Measurements from ENCODE around the gene ADAM8. TPM values are rescaled to one million over a fixed set of nuclear protein-coding genes. Genes with fewer than 3 reads are reported as not detected.

Gene ADAM8
- polyA plus RNA-seq, 1 donor (not counting 4 experiments of a cell fraction or from before 2014, with no cell fraction given), result 42.0 TPM

DNA sequence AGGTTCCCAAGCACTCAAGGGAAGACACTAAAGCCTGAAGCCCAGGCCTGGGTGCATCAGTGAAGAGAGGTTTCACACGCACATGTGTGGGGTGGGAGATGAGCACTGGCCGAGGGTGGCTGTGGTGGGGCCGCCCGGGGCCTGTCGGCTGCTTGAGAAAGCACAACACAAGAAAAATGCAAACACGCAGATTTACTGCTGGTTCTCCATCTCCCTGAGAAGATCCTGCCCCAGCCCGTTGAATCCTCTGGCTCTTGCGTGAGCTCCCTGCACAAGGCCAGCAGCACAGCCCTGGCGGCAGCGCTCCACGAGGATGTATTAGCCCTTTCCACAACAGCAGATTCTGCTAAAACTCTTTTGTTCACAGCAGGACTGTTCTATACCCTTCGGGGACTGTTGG is 38.2 kb upstream of the ADAM8 start:
- FAIRE-seq, result no peak
- Histone ChIP-seq H3K27me3 (ENCODE audit: control insufficient read depth, extremely low read depth, insufficient read depth, low read length) (peaks cover 3% of the 10 kb centered on the region), H3K4me2 (ENCODE audit: control insufficient read depth, extremely low read depth, insufficient read depth, low read depth, low read length) (no peak overlapping the region), H4K20me1 (ENCODE audit: control insufficient read depth, extremely low read depth, insufficient read depth, low read length) (no peaks in the 10 kb centered on the region), H3K9me1 (ENCODE audit: control insufficient read depth, extremely low read depth, insufficient read depth, low read length) (no peaks in the 10 kb centered on the region), H3K79me2 (ENCODE audit: control insufficient read depth, insufficient read depth, low read length) (no peaks in the 10 kb centered on the region), H3K27ac (ENCODE audit: control insufficient read depth, insufficient read depth, low read length) (no peak overlapping the region), H3K4me3 (ENCODE audit: control insufficient read depth in 2 of 3, extremely low read depth in 1 of 3, insufficient read depth in 2 of 3, low read depth in 1 of 3, low read length in 3 of 3) (no peak overlapping the region), H3K9ac (ENCODE audit: control insufficient read depth, extremely low read depth, insufficient read depth, low read length) (no peak overlapping the region), H3K4me1 (ENCODE audit: control insufficient read depth, extremely low read depth, insufficient read depth, low read length) (no peaks in the 10 kb centered on the region), H2AFZ (ENCODE audit: control insufficient read depth, low read length) (no peak overlapping the region), H3K9me3 (ENCODE audit: control insufficient read depth, low read depth, low read length) (no peaks in the 10 kb centered on the region), H3K36me3 (ENCODE audit: control insufficient read depth in 2 of 2, extremely low read depth in 1 of 2, insufficient read depth in 2 of 2, low read length in 2 of 2) (peaks cover 6 to 12% of the 10 kb centered on the region in 2 experiments)
- DNase-seq (ENCODE audit: low read depth, low spot score), result no peak
- dilution Hi-C loops (cut with MboI; ENCODE audit: extremely low pct_ligation_motif_present, low sequenced_read_pairs), result no loop called here
- TF ChIP-seq, protein P1, sequence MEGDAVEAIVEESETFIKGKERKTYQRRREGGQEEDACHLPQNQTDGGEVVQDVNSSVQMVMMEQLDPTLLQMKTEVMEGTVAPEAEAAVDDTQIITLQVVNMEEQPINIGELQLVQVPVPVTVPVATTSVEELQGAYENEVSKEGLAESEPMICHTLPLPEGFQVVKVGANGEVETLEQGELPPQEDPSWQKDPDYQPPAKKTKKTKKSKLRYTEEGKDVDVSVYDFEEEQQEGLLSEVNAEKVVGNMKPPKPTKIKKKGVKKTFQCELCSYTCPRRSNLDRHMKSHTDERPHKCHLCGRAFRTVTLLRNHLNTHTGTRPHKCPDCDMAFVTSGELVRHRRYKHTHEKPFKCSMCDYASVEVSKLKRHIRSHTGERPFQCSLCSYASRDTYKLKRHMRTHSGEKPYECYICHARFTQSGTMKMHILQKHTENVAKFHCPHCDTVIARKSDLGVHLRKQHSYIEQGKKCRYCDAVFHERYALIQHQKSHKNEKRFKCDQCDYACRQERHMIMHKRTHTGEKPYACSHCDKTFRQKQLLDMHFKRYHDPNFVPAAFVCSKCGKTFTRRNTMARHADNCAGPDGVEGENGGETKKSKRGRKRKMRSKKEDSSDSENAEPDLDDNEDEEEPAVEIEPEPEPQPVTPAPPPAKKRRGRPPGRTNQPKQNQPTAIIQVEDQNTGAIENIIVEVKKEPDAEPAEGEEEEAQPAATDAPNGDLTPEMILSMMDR (optimal IDR thresholded peaks at IDR 0.05 in 1 of 3, IDR thresholded peaks at IDR 0.05 in 1 of 3, conservative IDR thresholded peaks at IDR 0.05 in 1 of 3; ENCODE audit: extremely low read depth in 1 of 3, insufficient read depth in 2 of 3, low read length in 3 of 3), result no peak

DNA sequence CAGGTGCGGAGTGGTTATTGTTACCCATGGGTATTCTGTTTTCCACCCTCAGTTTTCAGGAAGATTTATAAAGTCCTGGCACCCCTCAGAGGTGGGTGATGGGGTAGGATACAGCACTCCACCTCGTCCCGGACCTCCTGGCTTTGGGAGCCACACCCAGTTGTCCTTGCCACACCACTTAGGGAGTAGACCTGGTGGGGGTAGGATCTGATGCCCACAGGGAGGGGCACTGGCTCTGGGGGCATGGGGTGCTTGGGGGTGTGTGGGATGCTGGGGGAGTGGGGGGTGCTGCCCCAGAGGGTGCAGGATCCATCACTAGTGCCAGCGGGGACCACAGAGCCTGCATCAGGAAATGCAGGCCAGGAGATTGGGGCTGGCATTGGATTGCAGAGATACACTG is 36.5 kb upstream of the ADAM8 start:
- H3K4me3 ChIP-seq (ENCODE audit: control insufficient read depth in 2 of 3, extremely low read depth in 1 of 3, insufficient read depth in 2 of 3, low read depth in 1 of 3, low read length in 3 of 3), result no peak overlapping the region
- FAIRE-seq (no peak), DNase-seq (ENCODE audit: low read depth, low spot score) (no peak)
- H2AFZ ChIP-seq (ENCODE audit: control insufficient read depth, low read length), result no peak overlapping the region
- no peaks in the 10 kb centered on the region for H3K9me1 ChIP-seq (ENCODE audit: control insufficient read depth, extremely low read depth, insufficient read depth, low read length)
- H3K9me3 ChIP-seq (ENCODE audit: control insufficient read depth, low read depth, low read length), result no peaks in the 10 kb centered on the region
- dilution Hi-C loops (cut with MboI; ENCODE audit: extremely low pct_ligation_motif_present, low sequenced_read_pairs), result no loop called here
- peaks cover 3% of the 10 kb centered on the region for H3K79me2 ChIP-seq (ENCODE audit: control insufficient read depth, insufficient read depth, low read length)
- no peaks in the 10 kb centered on the region for H3K27me3 ChIP-seq (ENCODE audit: control insufficient read depth, extremely low read depth, insufficient read depth, low read length)
- TF ChIP-seq, protein P1 (optimal IDR thresholded peaks at IDR 0.05 in 1 of 3, IDR thresholded peaks at IDR 0.05 in 1 of 3, conservative IDR thresholded peaks at IDR 0.05 in 1 of 3; ENCODE audit: extremely low read depth in 1 of 3, insufficient read depth in 2 of 3, low read length in 3 of 3), result no peak
- no peak for TF ChIP-seq EZH2 (IDR thresholded peaks at IDR 0.05; ENCODE audit: low read length)
- H3K36me3 ChIP-seq (ENCODE audit: control insufficient read depth in 2 of 2, extremely low read depth in 1 of 2, insufficient read depth in 2 of 2, low read length in 2 of 2), result peaks cover 12% of the 10 kb centered on the region in 2 experiments
- H3K4me2 ChIP-seq (ENCODE audit: control insufficient read depth, extremely low read depth, insufficient read depth, low read depth, low read length), result no peak overlapping the region
- peaks cover 3% of the 10 kb centered on the region for H3K4me1 ChIP-seq (ENCODE audit: control insufficient read depth, extremely low read depth, insufficient read depth, low read length)
- no peak overlapping the region for H3K27ac ChIP-seq (ENCODE audit: control insufficient read depth, insufficient read depth, low read length)
- no peaks in the 10 kb centered on the region for H4K20me1 ChIP-seq (ENCODE audit: control insufficient read depth, extremely low read depth, insufficient read depth, low read length)
- H3K9ac ChIP-seq (ENCODE audit: control insufficient read depth, extremely low read depth, insufficient read depth, low read length), result no peak overlapping the region

All from keratinocyte (primary cell).